A673 (cell line): Measurements from ENCODE around the gene SOX6. TPM values are rescaled to one million over a fixed set of nuclear protein-coding genes. Genes with fewer than 3 reads are reported as not detected.

Experiments used
- BruUV-seq: library from RNA; stranded (reverse); fragments of 400-500 nt; replicated peaks from 2 replicates; lab custom pipeline; 2021; lab: Mats Ljungman, UMichigan
- CTCF ChIA-PET: fragments of 300-600 bp; sonication (Branson Sonifier 250); formaldehyde crosslinking; loops from one replicate; lab custom pipeline; 2022; ENCODE audit warnings: antibody characterized with exemption; lab: Charles Lee
- POLR2A ChIA-PET: fragments of 300-600 bp; sonication (Branson Sonifier 250); formaldehyde crosslinking; loops from one replicate; lab custom pipeline; 2022; ENCODE audit warnings: antibody characterized with exemption; ENCODE audit not compliant: low non-redundant PET; lab: Charles Lee
- DNase-seq: peaks from one replicate; pipeline ENCODE4 v3.0.0-alpha.2; 2015; ENCODE audit warnings: low spot score
- H3K27ac ChIP-seq: fragments of 200-600 bp; sonication (generic); 2 replicates; pipeline ENCODE4 v1.5.1; 2016; ENCODE audit warnings: mixed run types, low read depth, mild to moderate bottlenecking, mixed read lengths, antibody characterized with exemption, low read length; ENCODE audit not compliant: poor library complexity, severe bottlenecking
- H3K27me3 ChIP-seq: fragments of 200-600 bp; sonication (generic); replicated peaks from 2 replicates; pipeline ENCODE4 v1.6.1; 2017; ENCODE audit warnings: mixed run types, low read depth, mild to moderate bottlenecking, mixed read lengths, antibody characterized with exemption, low read length; ENCODE audit not compliant: insufficient read depth, poor library complexity
- H3K36me3 ChIP-seq: fragments of 200-600 bp; sonication (generic); 2 replicates; pipeline ENCODE4 v1.6.1; 2016; ENCODE audit warnings: mixed run types, mild to moderate bottlenecking, mixed read lengths, antibody characterized with exemption, low read length; ENCODE audit not compliant: insufficient read depth, poor library complexity, severe bottlenecking
- H3K4me1 ChIP-seq: fragments of 200-600 bp; sonication (generic); 2 replicates; pipeline ENCODE4 v1.6.1; 2017; ENCODE audit warnings: mixed run types, mild to moderate bottlenecking, mixed read lengths, antibody characterized with exemption, low read length; ENCODE audit not compliant: insufficient read depth, poor library complexity, severe bottlenecking
- H3K4me3 ChIP-seq: fragments of 200-600 bp; sonication (generic); 2 replicates; pipeline ENCODE4 v1.5.1; 2016; ENCODE audit warnings: low read depth, mixed run types, mild to moderate bottlenecking, mixed read lengths, low read length; ENCODE audit not compliant: poor library complexity, severe bottlenecking
- H3K9me3 ChIP-seq: fragments of 200-600 bp; sonication (generic); 2 replicates; pipeline ENCODE4 v1.6.1; 2016; ENCODE audit warnings: mixed run types, low read depth, mild to moderate bottlenecking, mixed read lengths, antibody characterized with exemption, low read length; ENCODE audit not compliant: poor library complexity, severe bottlenecking
- EZH2 ChIP-seq: fragments of 200-600 bp; sonication (generic); IDR thresholded peaks from 2 replicates; pipeline ENCODE4 v1.6.1; 2017; ENCODE audit warnings: borderline replicate concordance, low read depth, mild to moderate bottlenecking, mixed read lengths, antibody characterized with exemption, low read length; ENCODE audit not compliant: poor library complexity, severe bottlenecking
- intact Hi-C: fragments of 100-400 bp; cut with micrococcal nuclease; formaldehyde crosslinking; loops from one replicate; pipeline ENCODE4 v1.10.0; 2022; ENCODE audit not compliant: unreplicated experiment
- total RNA-seq: library from RNA; stranded (reverse); gene quantifications from 2 replicates; pipeline ENCODE4 v1.2.3, GENCODE V29; 2021
- TF ChIP-seq, protein P1 (sequence below): fragments of 300-800, 200-600 bp; sonication (generic); conservative IDR thresholded peaks from 2 replicates; pipeline ENCODE4 v1.5.1; 2017; ENCODE audit warnings: low read depth, mild to moderate bottlenecking, antibody characterized with exemption, low read length, moderate library complexity, mixed read lengths

SOX6 gene
- total RNA-seq, 1 experiment from 2014 or later = 27.5 TPM

DNA sequence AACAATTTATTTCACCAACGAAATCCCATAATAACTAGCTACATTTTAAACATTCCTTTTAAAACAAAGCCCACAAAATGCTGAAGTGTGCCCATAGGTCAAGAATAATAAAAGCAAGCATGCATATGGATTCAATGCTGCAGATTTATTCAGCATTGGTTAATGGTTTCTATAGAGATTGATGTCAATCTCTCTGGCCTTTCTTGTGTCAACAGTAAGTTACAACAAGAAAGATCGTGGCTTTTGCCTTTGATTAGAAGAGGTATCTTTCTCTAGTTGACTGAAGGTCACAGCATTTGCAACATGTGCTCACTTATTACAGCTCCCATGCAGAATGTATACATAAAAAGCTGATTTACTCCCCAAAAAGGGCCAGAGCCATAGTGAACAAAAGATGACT is 1.4 kb upstream of the SOX6 start:
- H3K27ac ChIP-seq = no peak overlapping the region

DNA sequence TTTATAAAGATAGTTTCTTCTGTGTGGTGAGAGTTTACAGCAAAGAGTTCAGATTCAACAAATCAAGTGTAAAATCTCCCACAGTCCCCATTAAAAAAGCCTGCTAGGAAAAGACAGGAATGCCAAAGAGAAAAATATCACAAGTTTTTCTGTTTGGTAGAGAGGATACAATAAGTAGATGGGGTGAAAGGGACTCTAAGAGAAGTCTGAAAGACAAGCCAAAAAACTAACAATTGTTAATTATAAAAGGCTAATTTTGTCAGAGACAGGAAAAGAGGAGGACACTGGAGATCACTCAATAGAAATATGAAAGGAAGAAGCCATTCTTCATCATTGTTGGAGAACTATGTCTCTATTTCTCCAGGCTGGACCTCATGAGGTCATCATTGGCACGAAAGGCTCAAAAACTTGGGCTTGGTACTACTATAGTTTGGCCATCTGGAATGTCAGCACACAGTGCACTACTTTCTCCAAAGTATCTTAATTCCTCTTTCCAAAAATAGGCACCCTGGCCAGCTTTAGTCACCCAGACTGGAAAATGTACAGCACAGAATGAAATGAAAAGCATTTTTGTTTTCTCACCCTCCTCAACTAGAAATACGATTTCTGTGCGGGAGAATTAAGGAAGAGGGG is 531 bp upstream of the SOX6 start:
- POLR2A ChIA-PET = no interaction called here
- CTCF ChIA-PET = no interaction called here
- BruUV-seq = no TSS peak
- Histone ChIP-seq H3K27ac (peak overlapping the region; percentile 72), H3K4me3 (no peak overlapping the region), H3K36me3 (no peaks in the 10 kb centered on the region), H3K9me3 (no peaks in the 10 kb centered on the region), H3K4me1 (peaks cover 47% of the 10 kb centered on the region), H3K27me3 (no peaks in the 10 kb centered on the region)
- DNase-seq = no peak
- no peak for TF ChIP-seq EZH2
- TF ChIP-seq, protein P1, sequence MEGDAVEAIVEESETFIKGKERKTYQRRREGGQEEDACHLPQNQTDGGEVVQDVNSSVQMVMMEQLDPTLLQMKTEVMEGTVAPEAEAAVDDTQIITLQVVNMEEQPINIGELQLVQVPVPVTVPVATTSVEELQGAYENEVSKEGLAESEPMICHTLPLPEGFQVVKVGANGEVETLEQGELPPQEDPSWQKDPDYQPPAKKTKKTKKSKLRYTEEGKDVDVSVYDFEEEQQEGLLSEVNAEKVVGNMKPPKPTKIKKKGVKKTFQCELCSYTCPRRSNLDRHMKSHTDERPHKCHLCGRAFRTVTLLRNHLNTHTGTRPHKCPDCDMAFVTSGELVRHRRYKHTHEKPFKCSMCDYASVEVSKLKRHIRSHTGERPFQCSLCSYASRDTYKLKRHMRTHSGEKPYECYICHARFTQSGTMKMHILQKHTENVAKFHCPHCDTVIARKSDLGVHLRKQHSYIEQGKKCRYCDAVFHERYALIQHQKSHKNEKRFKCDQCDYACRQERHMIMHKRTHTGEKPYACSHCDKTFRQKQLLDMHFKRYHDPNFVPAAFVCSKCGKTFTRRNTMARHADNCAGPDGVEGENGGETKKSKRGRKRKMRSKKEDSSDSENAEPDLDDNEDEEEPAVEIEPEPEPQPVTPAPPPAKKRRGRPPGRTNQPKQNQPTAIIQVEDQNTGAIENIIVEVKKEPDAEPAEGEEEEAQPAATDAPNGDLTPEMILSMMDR = no peak
- intact Hi-C loops = no loop called here

More for the DNA sequence above, 1.4 kb upstream of the SOX6 start:
- no peaks in the 10 kb centered on the region for H3K27me3 ChIP-seq
- TF ChIP-seq EZH2 = no peak
- TF ChIP-seq, protein P1 = no peak
- no TSS peak for BruUV-seq
- DNase-seq = no peak
- POLR2A ChIA-PET = no interaction called here
- H3K9me3 ChIP-seq = no peaks in the 10 kb centered on the region
- intact Hi-C loops = no loop called here
- H3K4me3 ChIP-seq = no peak overlapping the region
- H3K4me1 ChIP-seq = peaks cover 41% of the 10 kb centered on the region
- H3K36me3 ChIP-seq = no peaks in the 10 kb centered on the region
- CTCF ChIA-PET = no interaction called here

DNA sequence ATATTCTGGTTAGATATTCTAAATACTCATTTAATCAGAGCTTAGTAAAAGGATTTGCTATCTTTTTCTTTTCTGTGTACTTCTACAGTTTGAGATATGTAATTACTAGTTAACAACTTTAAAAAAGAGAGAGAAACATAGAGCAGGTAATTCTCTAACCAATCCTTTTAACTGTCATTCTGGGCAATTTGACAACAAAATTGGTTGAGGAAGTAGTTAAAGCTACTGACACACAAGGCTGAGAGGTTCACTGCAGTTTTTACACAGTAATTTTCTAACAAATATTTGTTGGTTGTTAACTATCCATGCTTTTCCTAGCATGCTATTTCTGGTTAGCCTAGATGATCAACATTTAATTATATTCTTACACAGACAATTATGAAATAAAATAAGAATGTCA is 3.6 kb downstream of the SOX6 start:
- peak; percentile 58 for DNase-seq
- no peaks in the 10 kb centered on the region for H3K36me3 ChIP-seq
- H3K27me3 ChIP-seq = no peaks in the 10 kb centered on the region
- ChIA-PET CTCF (no interaction called here), POLR2A (no interaction called here)
- peaks cover 65% of the 10 kb centered on the region for H3K4me1 ChIP-seq
- BruUV-seq = no TSS peak
- no peak overlapping the region for H3K4me3 ChIP-seq
- H3K27ac ChIP-seq = peak overlapping the region; percentile 77
- intact Hi-C loops = no loop called here
- TF ChIP-seq, protein P1 = no peak
- TF ChIP-seq EZH2 = no peak
- H3K9me3 ChIP-seq = no peaks in the 10 kb centered on the region
